Measurements from ENCODE around the gene PANK1. TPM values are rescaled to one million over a fixed set of nuclear protein-coding genes. Genes with fewer than 3 reads are reported as not detected.

Gene PANK1
- total and polyA plus RNA-seq, 3 donors from 2014 or later = 6.3 to 15.3 (median 9.2) TPM

DNA sequence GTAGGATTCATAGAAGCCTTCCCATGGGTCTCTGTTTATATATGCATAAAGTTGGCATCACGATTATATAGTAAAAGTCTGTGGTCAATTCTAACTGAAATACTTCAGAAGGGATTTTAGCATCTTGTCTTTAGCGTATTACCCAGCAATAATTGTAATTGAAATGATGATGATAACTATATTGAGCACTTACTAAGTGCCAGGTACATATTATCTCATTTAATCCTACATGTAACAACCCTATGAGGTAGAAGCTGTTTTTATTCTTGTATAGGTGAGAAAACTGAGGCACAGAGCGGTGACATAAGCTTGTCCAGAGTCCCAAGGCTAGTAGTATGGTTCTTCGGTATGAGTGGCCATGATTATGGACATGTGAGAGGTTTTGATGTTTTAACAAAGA lies 33.8 kb downstream of the PANK1 start:
- TF ChIP-seq, protein P1, sequence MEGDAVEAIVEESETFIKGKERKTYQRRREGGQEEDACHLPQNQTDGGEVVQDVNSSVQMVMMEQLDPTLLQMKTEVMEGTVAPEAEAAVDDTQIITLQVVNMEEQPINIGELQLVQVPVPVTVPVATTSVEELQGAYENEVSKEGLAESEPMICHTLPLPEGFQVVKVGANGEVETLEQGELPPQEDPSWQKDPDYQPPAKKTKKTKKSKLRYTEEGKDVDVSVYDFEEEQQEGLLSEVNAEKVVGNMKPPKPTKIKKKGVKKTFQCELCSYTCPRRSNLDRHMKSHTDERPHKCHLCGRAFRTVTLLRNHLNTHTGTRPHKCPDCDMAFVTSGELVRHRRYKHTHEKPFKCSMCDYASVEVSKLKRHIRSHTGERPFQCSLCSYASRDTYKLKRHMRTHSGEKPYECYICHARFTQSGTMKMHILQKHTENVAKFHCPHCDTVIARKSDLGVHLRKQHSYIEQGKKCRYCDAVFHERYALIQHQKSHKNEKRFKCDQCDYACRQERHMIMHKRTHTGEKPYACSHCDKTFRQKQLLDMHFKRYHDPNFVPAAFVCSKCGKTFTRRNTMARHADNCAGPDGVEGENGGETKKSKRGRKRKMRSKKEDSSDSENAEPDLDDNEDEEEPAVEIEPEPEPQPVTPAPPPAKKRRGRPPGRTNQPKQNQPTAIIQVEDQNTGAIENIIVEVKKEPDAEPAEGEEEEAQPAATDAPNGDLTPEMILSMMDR (IDR thresholded peaks at IDR 0.05) = no peak
- no peak for TF ChIP-seq POLR2A (IDR thresholded peaks at IDR 0.05)
- H3K4me1 ChIP-seq = no peaks in the 10 kb centered on the region
- no peaks in the 10 kb centered on the region for H3K36me3 ChIP-seq (ENCODE audit: low read depth, missing control alignments)
- 98 to 99% methylated on average over 4 of the region's 4 CpGs for WGBS, 2 donors
- H3K27me3 ChIP-seq = no peaks in the 10 kb centered on the region
- DNase-seq = no peak
- H3K9me3 ChIP-seq = no peaks in the 10 kb centered on the region
- no peak overlapping the region for H3K4me3 ChIP-seq
- H3K27ac ChIP-seq = no peak overlapping the region
- intact Hi-C loops (cut with DNase I; ENCODE audit: low total_unique reads) = no loop called here

DNA sequence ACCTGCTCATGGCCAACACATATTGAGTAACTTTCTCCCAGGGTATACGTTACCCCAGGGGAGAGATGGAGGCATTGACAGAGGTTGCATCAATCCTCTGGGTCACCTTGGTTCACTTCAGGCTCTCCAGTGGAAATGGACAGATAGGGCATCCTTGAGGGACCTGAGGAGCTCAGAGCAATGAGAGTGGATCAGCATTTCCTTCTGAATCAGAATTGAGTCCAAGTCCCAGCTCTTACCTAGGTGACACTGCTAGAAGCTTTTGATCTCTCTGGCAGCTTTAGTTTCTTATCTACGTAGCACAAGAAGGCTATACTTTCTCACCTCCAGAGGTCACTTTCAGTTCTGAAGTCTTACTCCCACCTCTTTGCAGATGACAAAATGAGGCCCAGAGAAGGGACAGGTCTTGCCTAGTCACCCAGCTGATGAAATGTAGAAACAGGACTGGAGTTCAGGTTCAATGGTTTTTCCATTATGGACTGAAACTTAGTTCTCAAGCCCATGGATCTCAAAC lies 35.2 kb downstream of the PANK1 start:
- TF ChIP-seq, protein P1 (IDR thresholded peaks at IDR 0.05) = no peak
- no peak for TF ChIP-seq POLR2A (IDR thresholded peaks at IDR 0.05)
- Histone ChIP-seq H3K27ac (no peak overlapping the region), H3K4me3 (no peak overlapping the region), H3K4me1 (no peaks in the 10 kb centered on the region), H3K27me3 (no peaks in the 10 kb centered on the region), H3K36me3 (ENCODE audit: low read depth, missing control alignments) (no peaks in the 10 kb centered on the region), H3K9me3 (no peaks in the 10 kb centered on the region)
- intact Hi-C loops (cut with DNase I; ENCODE audit: low total_unique reads) = no loop called here
- no peak for DNase-seq
- WGBS, 2 donors = 0 to 77% methylated on average over 2 of the region's 2 CpGs

DNA sequence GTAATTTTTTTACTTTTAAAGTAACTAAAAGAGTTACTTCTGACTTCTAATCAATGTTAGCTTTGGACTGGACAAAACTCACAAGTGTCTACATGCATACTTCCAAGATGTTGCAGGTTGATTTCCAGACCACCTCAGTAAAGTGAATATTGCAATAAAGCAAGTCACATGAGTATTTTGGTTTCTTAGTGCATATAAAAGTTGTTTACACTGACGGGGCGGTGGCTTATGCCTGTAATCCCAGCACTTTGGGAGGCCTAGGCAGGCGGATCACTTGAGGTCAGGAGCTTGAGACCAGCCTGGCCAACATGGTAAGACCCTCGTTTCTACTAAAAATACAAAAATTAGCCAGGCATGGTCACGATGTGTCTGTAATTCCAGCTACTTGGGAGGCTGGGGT lies 40.8 kb downstream of the PANK1 start:
- no peaks in the 10 kb centered on the region for H3K9me3 ChIP-seq
- no peak for TF ChIP-seq POLR2A (IDR thresholded peaks at IDR 0.05)
- TF ChIP-seq, protein P1 (IDR thresholded peaks at IDR 0.05) = no peak

DNA sequence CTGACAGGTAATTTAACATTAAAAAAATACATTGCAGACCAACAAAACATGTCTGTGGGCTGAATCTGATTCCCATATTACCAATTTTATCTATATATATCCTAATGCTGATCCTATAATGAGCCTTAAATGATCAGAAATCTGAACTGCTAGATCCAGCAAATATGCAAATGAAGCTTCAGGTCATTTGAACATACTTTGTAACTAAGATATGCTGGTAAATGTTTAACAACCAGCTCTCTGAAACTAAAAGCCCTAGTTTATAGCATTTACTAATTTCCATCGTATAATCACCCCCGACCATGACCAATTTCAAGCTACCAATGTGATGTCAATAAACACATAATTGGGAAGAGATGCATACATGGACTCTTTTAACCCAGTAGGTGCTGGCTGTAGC lies 42.1 kb downstream of the PANK1 start:
- intact Hi-C loops (cut with DNase I; ENCODE audit: low total_unique reads) = no loop called here
- no peak overlapping the region for H3K4me3 ChIP-seq
- H3K9me3 ChIP-seq = no peaks in the 10 kb centered on the region
- H3K36me3 ChIP-seq (ENCODE audit: low read depth, missing control alignments) = no peaks in the 10 kb centered on the region
- no peak for DNase-seq
- no peak overlapping the region for H3K27ac ChIP-seq
- no peaks in the 10 kb centered on the region for H3K4me1 ChIP-seq
- no peak for TF ChIP-seq POLR2A (IDR thresholded peaks at IDR 0.05)
- TF ChIP-seq, protein P1 (IDR thresholded peaks at IDR 0.05) = no peak
- 88 to 93% methylated on average over 2 of the region's 2 CpGs for WGBS, 2 donors
- H3K27me3 ChIP-seq = no peaks in the 10 kb centered on the region

More for the DNA sequence above, 40.8 kb downstream of the PANK1 start:
- H3K4me1 ChIP-seq = no peaks in the 10 kb centered on the region
- H3K27me3 ChIP-seq = no peaks in the 10 kb centered on the region
- intact Hi-C loops (cut with DNase I; ENCODE audit: low total_unique reads) = no loop called here
- H3K4me3 ChIP-seq = no peak overlapping the region
- DNase-seq = no peak
- WGBS, 2 donors = 93 to 97% methylated on average over 5 of the region's 5 CpGs
- no peak overlapping the region for H3K27ac ChIP-seq
- no peaks in the 10 kb centered on the region for H3K36me3 ChIP-seq (ENCODE audit: low read depth, missing control alignments)

DNA sequence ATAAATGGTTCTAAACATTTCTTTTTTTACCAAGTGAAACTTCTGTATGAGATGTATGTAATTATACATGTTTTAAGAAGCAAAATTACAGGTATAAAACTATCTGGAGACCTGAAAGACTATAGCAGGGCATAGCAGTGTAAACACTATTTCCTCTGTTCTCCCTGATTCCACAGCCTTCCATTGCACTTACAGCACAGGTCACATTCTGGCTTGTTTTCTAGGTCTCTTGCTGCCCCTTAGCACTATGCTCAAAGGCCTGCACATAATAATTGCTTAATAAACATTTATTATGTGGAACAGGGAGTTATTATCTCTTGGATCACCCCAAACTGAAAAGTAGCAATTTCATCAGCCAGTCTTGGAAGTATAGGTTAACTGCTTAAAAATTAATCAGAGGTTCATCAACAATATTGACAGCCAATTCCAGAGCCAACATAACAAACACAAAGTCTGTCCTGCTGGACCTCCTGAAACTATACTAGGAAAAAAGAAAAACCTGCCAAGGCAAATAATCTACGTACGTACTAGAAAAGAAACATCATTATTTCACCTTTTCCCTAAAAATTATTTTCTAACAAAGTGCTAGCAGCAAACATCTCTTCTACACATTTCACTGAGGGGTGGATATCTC lies 43.2 kb downstream of the PANK1 start:
- no peak overlapping the region for H3K27ac ChIP-seq
- intact Hi-C loops (cut with DNase I; ENCODE audit: low total_unique reads) = no loop called here

More for the DNA sequence above, 43.2 kb downstream of the PANK1 start:
- Histone ChIP-seq H3K27me3 (no peaks in the 10 kb centered on the region), H3K4me3 (no peak overlapping the region), H3K4me1 (no peaks in the 10 kb centered on the region), H3K36me3 (ENCODE audit: low read depth, missing control alignments) (no peaks in the 10 kb centered on the region), H3K9me3 (no peaks in the 10 kb centered on the region)
- WGBS, 2 donors = 57 to 87% methylated on average over 2 of the region's 2 CpGs
- DNase-seq = no peak
- TF ChIP-seq, protein P1 (IDR thresholded peaks at IDR 0.05) = no peak
- TF ChIP-seq POLR2A (IDR thresholded peaks at IDR 0.05) = no peak

Data from testis (tissue), 3 donors.